Measurements from ENCODE around the gene ARHGEF39. TPM values are rescaled to one million over a fixed set of nuclear protein-coding genes. Genes with fewer than 3 reads are reported as not detected.
A peak's percentile ranks its signal among the peaks of the same experiment; 100 is the strongest.

ARHGEF39 gene
- total and polyA plus RNA-seq, 9 of the 15 experiments (the other 6 are each of a cell fraction or from before 2014, with no cell fraction given) = 2.8 to 21.7 (median 12.9) TPM

- peak; percentile 59 for TF ChIP-seq ZFP36 (IDR thresholded peaks at IDR 0.05; ENCODE audit: low read depth, low read length, partially characterized antibody)
- no peak for TF ChIP-seq ZNF561 (CRISPR knock-in tag; conservative IDR thresholded peaks at IDR 0.05)
- no peak overlapping the region for H2AFZ ChIP-seq (ENCODE audit: low read depth, low read length)
- in situ Hi-C loops (cut with MboI) = no loop called here
- H3K4me1 ChIP-seq (replicated peaks in 1 of 2; ENCODE audit: control insufficient read depth in 2 of 2, insufficient read depth in 2 of 2, low read length in 2 of 2) = peaks cover 5 to 24% of the 10 kb centered on the region in 2 experiments; a peak in 3 of 5 replicates
- no peaks in the 10 kb centered on the region for H3K79me2 ChIP-seq (ENCODE audit: control insufficient read depth, insufficient read depth, low read length)
- H4K20me1 ChIP-seq (replicated peaks; ENCODE audit: control insufficient read depth, insufficient read depth, low read length) = no peaks in the 10 kb centered on the region
- DNase-seq (ENCODE audit: extremely low read depth in 1 of 4, low spot score in 3 of 4) (no peak), FAIRE-seq (no peak), ATAC-seq (no peak)
- no peaks in the 10 kb centered on the region for H3K9me3 ChIP-seq (replicated peaks; ENCODE audit: control insufficient read depth, insufficient read depth, low read depth, low read length)
- POLR2A ChIA-PET = interaction anchor here (1.4 kb wide), 1 partner anchor 16 kb away, joined by 3 read pairs; no protein-coding TSS in a partner anchor
- CTCF ChIA-PET (ENCODE audit: low intra/inter-chr PET ratio) = no interaction called here
- H3K36me3 ChIP-seq (ENCODE audit: control insufficient read depth, insufficient read depth, low read length) = no peaks in the 10 kb centered on the region
- H3K27ac ChIP-seq (ENCODE audit: extremely low read depth, low read depth, low read length) = no peak overlapping the region
- no TSS peak for BruUV-seq (replicated peaks)
- H3K4me2 ChIP-seq (ENCODE audit: insufficient read depth, low read length) = no peak overlapping the region
- no peak overlapping the region for H3K4me3 ChIP-seq
- no peaks in the 10 kb centered on the region for H3K9me1 ChIP-seq (ENCODE audit: control insufficient read depth, insufficient read depth, low read length)
- 63% methylated on average over 4 of the region's 17 CpGs for WGBS (ENCODE audit: insufficient coverage, low coverage, missing lambda C conversion rate)
- H3K27me3 ChIP-seq (ENCODE audit: control insufficient read depth in 2 of 2, insufficient read depth in 2 of 2, low read length in 2 of 2) = peaks cover 3 to 27% of the 10 kb centered on the region in 2 experiments; a peak in 3 of 5 replicates
- intact Hi-C loops (cut with micrococcal nuclease) = no loop called here
- H3K9ac ChIP-seq (ENCODE audit: insufficient read depth in 1 of 2, low read depth in 2 of 2, low read length in 2 of 2) = peak overlapping the region in 1 of 2 experiments; percentile 17; a peak in 1 of 4 replicates
Measured at GRCh38 chr9:35618854-35619799, 45.9 kb downstream of the ARHGEF39 start.

GRCh38 chr9:35618325-35618727 lies 46.7 kb downstream of the ARHGEF39 start, which contains the start of gene CD72:
Gene CD72 (minus strand): TSS chr9:35618413. CDS start chr9:35618303, 110 bp downstream.
- Histone ChIP-seq H4K20me1 (replicated peaks; ENCODE audit: control insufficient read depth, insufficient read depth, low read length) (no peaks in the 10 kb centered on the region), H3K79me2 (ENCODE audit: control insufficient read depth, insufficient read depth, low read length) (no peaks in the 10 kb centered on the region), H3K4me1 (replicated peaks in 1 of 2; ENCODE audit: control insufficient read depth in 2 of 2, insufficient read depth in 2 of 2, low read length in 2 of 2) (peaks cover 5 to 24% of the 10 kb centered on the region in 2 experiments; a peak in 3 of 5 replicates), H2AFZ (ENCODE audit: low read depth, low read length) (peak within 1 kb of the TSS; percentile 78), H3K27me3 (ENCODE audit: control insufficient read depth in 2 of 2, insufficient read depth in 2 of 2, low read length in 2 of 2) (peaks cover 3 to 27% of the 10 kb centered on the region in 2 experiments; a peak in 3 of 5 replicates), H3K9me1 (ENCODE audit: control insufficient read depth, insufficient read depth, low read length) (no peaks in the 10 kb centered on the region), H3K27ac (ENCODE audit: extremely low read depth, low read depth, low read length) (no peak within 1 kb of the TSS), H3K36me3 (ENCODE audit: control insufficient read depth, insufficient read depth, low read length) (no peaks in the 10 kb centered on the region), H3K9ac (ENCODE audit: insufficient read depth in 1 of 2, low read depth in 2 of 2, low read length in 2 of 2) (peak within 1 kb of the TSS in 1 of 2 experiments; percentile 83; a peak in 2 of 4 replicates), H3K9me3 (replicated peaks; ENCODE audit: control insufficient read depth, insufficient read depth, low read depth, low read length) (no peaks in the 10 kb centered on the region), H3K4me3 (peak within 1 kb of the TSS; percentile 15; the same call in 1 of the 2 replicates), H3K4me2 (ENCODE audit: insufficient read depth, low read length) (peak within 1 kb of the TSS; percentile 62)
- no peak for FAIRE-seq
- no TSS peak for BruUV-seq (replicated peaks)
- CTCF ChIA-PET (ENCODE audit: low intra/inter-chr PET ratio) = no interaction called here
- intact Hi-C loops (cut with micrococcal nuclease) = no loop called here
- peak; percentile 22; the same call in 2 of the 3 replicates for ATAC-seq
- WGBS (ENCODE audit: insufficient coverage, low coverage, missing lambda C conversion rate) = 23% methylated on average over 7 of the region's 7 CpGs
- TF ChIP-seq ZSCAN32 (CRISPR knock-in tag; IDR thresholded peaks at IDR 0.05) = no peak
- peak; percentile 62; the same call in 1 of the 2 replicates for TF ChIP-seq TFAP4 (CRISPR knock-in tag; IDR thresholded peaks at IDR 0.05; ENCODE audit: borderline replicate concordance)
- no peak for TF ChIP-seq WHSC1 (IDR thresholded peaks at IDR 0.05; ENCODE audit: low read length)
- peak; percentile 25; the same call in 1 of the 2 replicates for TF ChIP-seq CTBP1 (IDR thresholded peaks at IDR 0.05; ENCODE audit: borderline replicate concordance)
- DNase-seq (ENCODE audit: extremely low read depth in 1 of 4, low spot score in 3 of 4) = peak in 2 of 4 experiments; percentile 17 to 23
- in situ Hi-C loops (cut with MboI) = no loop called here
- POLR2A ChIA-PET = interaction anchor here (0.6 kb wide), 1 partner anchor 457 kb away, joined by 3 read pairs; the partner anchor contains the start of gene UNC13B
